Activated CD4-positive, alpha-beta T cell treated with anti-CD3 and anti-CD28 coated beads, Interleukin-2, amount 10 ng/mL, durations not matched to agents 24 days and 14 days (primary cell): ENCODE data around the gene SPPL2A. TPM values are rescaled to one million over a fixed set of nuclear protein-coding genes. Genes with fewer than 3 reads are reported as not detected.
"Not testable (repeated sequence)": the region's sequence is repeated elsewhere in the genome, so short reads cannot be mapped to it uniquely, and the experiment has no call there.

Experiments
- DNase-seq: peaks from one replicate; pipeline ENCODE4 v3.0.0; 2022
- H3K27ac Mint-ChIP-seq: one replicate; pipeline ENCODE4 v1.8.0; 2022; ENCODE audit warnings: mild to moderate bottlenecking, mixed read lengths
- H3K27me3 Mint-ChIP-seq: one replicate; pipeline ENCODE4 v1.8.0; 2022; ENCODE audit warnings: mixed read lengths
- H3K36me3 Mint-ChIP-seq: one replicate; pipeline ENCODE4 v1.8.0; 2022; ENCODE audit warnings: low read depth, mild to moderate bottlenecking, mixed read lengths
- H3K4me1 Mint-ChIP-seq: one replicate; pipeline ENCODE4 v1.8.0; 2021; ENCODE audit warnings: mixed read lengths
- H3K4me3 Mint-ChIP-seq: one replicate; pipeline ENCODE4 v1.8.0; 2022; ENCODE audit warnings: mild to moderate bottlenecking, moderate library complexity, mixed read lengths
- H3K9me3 Mint-ChIP-seq: one replicate; pipeline ENCODE4 v1.8.0; 2021; ENCODE audit warnings: mixed read lengths
- intact Hi-C: fragments of 100-400 bp; cut with micrococcal nuclease; formaldehyde crosslinking; loops from one replicate; pipeline ENCODE4 v1.15.1; 2023
- total RNA-seq: library from RNA; stranded (reverse); gene quantifications from 2 replicates; pipeline ENCODE4 v1.2.3, GENCODE V29; 2022

SPPL2A gene
- total RNA-seq, 1 donor from 2014 or later = 85.0 TPM

GRCh38 chr15:50694634-50695165 lies 70.8 kb downstream of the SPPL2A start:
- DNase-seq, H3K36me3 Mint-ChIP-seq, H3K27ac Mint-ChIP-seq, H3K27me3 Mint-ChIP-seq, H3K4me1 Mint-ChIP-seq, intact Hi-C loops, H3K4me3 Mint-ChIP-seq, H3K9me3 Mint-ChIP-seq: not testable (repeated sequence)

- intact Hi-C loops = loop anchor here (2.0 kb wide), 2 partner anchors 189 to 197 kb away; no protein-coding TSS in a partner anchor
- Mint-ChIP-seq H3K27ac (peak overlapping the region; percentile 99), H3K4me3 (peak overlapping the region; percentile 99), H3K4me1 (peaks cover 40% of the 10 kb centered on the region), H3K9me3 (no peaks in the 10 kb centered on the region), H3K36me3 (peaks cover 31% of the 10 kb centered on the region), H3K27me3 (no peaks in the 10 kb centered on the region)
- DNase-seq = no peak
Observed at GRCh38 chr15:50687302-50687902, 78.1 kb downstream of the SPPL2A start.

GRCh38 chr15:50686469-50687301 lies 78.8 kb downstream of the SPPL2A start, which contains the start of gene TRPM7:
Gene TRPM7, minus strand, starts transcription at chr15:50686797. Its CDS starts 264 bp downstream, at chr15:50686533.
- Mint-ChIP-seq H3K9me3 (no peaks in the 10 kb centered on the region), H3K4me1 (peaks cover 41% of the 10 kb centered on the region), H3K36me3 (peaks cover 35% of the 10 kb centered on the region), H3K27ac (peak within 1 kb of the TSS; percentile 99), H3K4me3 (peak within 1 kb of the TSS; percentile 99), H3K27me3 (no peaks in the 10 kb centered on the region)
- intact Hi-C loops = loop anchor here (1.0 to 2.0 kb wide), 5 partner anchors 79 to 262 kb away; partner anchors contain the start of genes SPPL2A and USP8
- peak; percentile 97 for DNase-seq

GRCh38 chr15:50685976-50686468 lies 79.5 kb downstream of the SPPL2A start:
- H3K9me3 Mint-ChIP-seq = no peaks in the 10 kb centered on the region
- peak; percentile 91 for DNase-seq
- peaks cover 47% of the 10 kb centered on the region for H3K4me1 Mint-ChIP-seq
- H3K27me3 Mint-ChIP-seq = no peaks in the 10 kb centered on the region
- intact Hi-C loops = loop anchor here (1.0 to 2.0 kb wide), 5 partner anchors 79 to 262 kb away; partner anchors contain the start of genes SPPL2A and USP8
- peak overlapping the region; percentile 99 for H3K4me3 Mint-ChIP-seq
- peaks cover 40% of the 10 kb centered on the region for H3K36me3 Mint-ChIP-seq
- H3K27ac Mint-ChIP-seq = peak overlapping the region; percentile 99

GRCh38 chr15:50685191-50685975 lies 80.1 kb downstream of the SPPL2A start:
- intact Hi-C loops = no loop called here
- H3K4me1 Mint-ChIP-seq = peaks cover 47% of the 10 kb centered on the region
- peaks cover 40% of the 10 kb centered on the region for H3K36me3 Mint-ChIP-seq
- H3K27me3 Mint-ChIP-seq = no peaks in the 10 kb centered on the region
- peak; percentile 64 for DNase-seq
- H3K9me3 Mint-ChIP-seq = no peaks in the 10 kb centered on the region
- peak overlapping the region; percentile 99 for H3K4me3 Mint-ChIP-seq
- H3K27ac Mint-ChIP-seq = peak overlapping the region; percentile 99

GRCh38 chr15:50681467-50681866 lies 84.0 kb downstream of the SPPL2A start:
- Mint-ChIP-seq H3K36me3 (peaks cover 44% of the 10 kb centered on the region), H3K27me3 (no peaks in the 10 kb centered on the region), H3K27ac (peak overlapping the region; percentile 60), H3K4me1 (peaks cover 35% of the 10 kb centered on the region), H3K9me3 (no peaks in the 10 kb centered on the region), H3K4me3 (no peak overlapping the region)
- intact Hi-C loops = no loop called here
- no peak for DNase-seq

- H3K36me3 Mint-ChIP-seq = peaks cover 20% of the 10 kb centered on the region
- H3K4me3 Mint-ChIP-seq = no peak overlapping the region
- intact Hi-C loops = no loop called here
- H3K9me3 Mint-ChIP-seq = no peaks in the 10 kb centered on the region
- no peak overlapping the region for H3K27ac Mint-ChIP-seq
- peaks cover 12% of the 10 kb centered on the region for H3K4me1 Mint-ChIP-seq
- no peak for DNase-seq
- H3K27me3 Mint-ChIP-seq = no peaks in the 10 kb centered on the region
Observed at GRCh38 chr15:50676799-50677483, 88.6 kb downstream of the SPPL2A start.

GRCh38 chr15:50675535-50676144 lies 89.9 kb downstream of the SPPL2A start:
- Mint-ChIP-seq H3K36me3 (peaks cover 17% of the 10 kb centered on the region), H3K4me3 (no peak overlapping the region), H3K9me3 (no peaks in the 10 kb centered on the region), H3K4me1 (peaks cover 9% of the 10 kb centered on the region), H3K27me3 (no peaks in the 10 kb centered on the region), H3K27ac (no peak overlapping the region)
- intact Hi-C loops = loop anchor here (1.0 kb wide), 1 partner anchor 232 kb away; no protein-coding TSS in a partner anchor
- no peak for DNase-seq

- intact Hi-C loops = no loop called here
- H3K36me3 Mint-ChIP-seq = peaks cover 22% of the 10 kb centered on the region
- no peak overlapping the region for H3K4me3 Mint-ChIP-seq
- no peaks in the 10 kb centered on the region for H3K27me3 Mint-ChIP-seq
- no peak for DNase-seq
- no peaks in the 10 kb centered on the region for H3K9me3 Mint-ChIP-seq
- H3K4me1 Mint-ChIP-seq = peaks cover 16% of the 10 kb centered on the region
- H3K27ac Mint-ChIP-seq = no peak overlapping the region
Observed at GRCh38 chr15:50670115-50670514, 95.4 kb downstream of the SPPL2A start.

GRCh38 chr15:50669611-50670010 lies 95.9 kb downstream of the SPPL2A start:
- Mint-ChIP-seq H3K27ac (no peak overlapping the region), H3K4me1 (peaks cover 16% of the 10 kb centered on the region), H3K9me3 (no peaks in the 10 kb centered on the region), H3K27me3 (no peaks in the 10 kb centered on the region), H3K4me3 (no peak overlapping the region), H3K36me3 (peaks cover 20% of the 10 kb centered on the region)
- intact Hi-C loops = no loop called here
- DNase-seq = no peak

- intact Hi-C loops = no loop called here
- Mint-ChIP-seq H3K36me3 (peaks cover 32% of the 10 kb centered on the region), H3K4me3 (no peak overlapping the region), H3K27me3 (no peaks in the 10 kb centered on the region), H3K9me3 (no peaks in the 10 kb centered on the region), H3K27ac (no peak overlapping the region), H3K4me1 (peaks cover 11% of the 10 kb centered on the region)
- no peak for DNase-seq
Observed at GRCh38 chr15:50665938-50666337, 99.6 kb downstream of the SPPL2A start.

- H3K4me1 Mint-ChIP-seq = peaks cover 13% of the 10 kb centered on the region
- no peaks in the 10 kb centered on the region for H3K9me3 Mint-ChIP-seq
- intact Hi-C loops = loop anchor here (10.0 kb wide), 1 partner anchor 171 kb away; no protein-coding TSS in a partner anchor
- DNase-seq = no peak
- H3K36me3 Mint-ChIP-seq = peaks cover 62% of the 10 kb centered on the region
- no peaks in the 10 kb centered on the region for H3K27me3 Mint-ChIP-seq
- H3K27ac Mint-ChIP-seq = no peak overlapping the region
- no peak overlapping the region for H3K4me3 Mint-ChIP-seq
Observed at GRCh38 chr15:50655555-50655954, 110.0 kb downstream of the SPPL2A start.
